Transverse colon (tissue), 4 donors: ENCODE data around the gene WWP2. TPM values are rescaled to one million over a fixed set of nuclear protein-coding genes. Genes with fewer than 3 reads are reported as not detected.

ENCODE experiments used
- DNase-seq: peaks from one replicate; pipeline ENCODE4 v3.0.0-alpha.2; 2019
- H3K27ac ChIP-seq, 4 donors: fragments of 200-600 bp; sonication (generic); 2 replicates each; pipeline ENCODE4 v1.5.1; 2016 to 2018; ENCODE audit warnings: inconsistent platforms in 4 of 4
- H3K27me3 ChIP-seq: fragments of 200-600 bp; sonication (generic); 2 replicates; pipeline ENCODE4 v1.5.1; 2017; ENCODE audit warnings: inconsistent platforms
- H3K36me3 ChIP-seq, 4 donors: fragments of 200-600 bp; sonication (generic); 2 replicates each; pipeline ENCODE4 v1.5.1; 2017 to 2019; ENCODE audit warnings: inconsistent platforms in 4 of 4
- H3K4me1 ChIP-seq, 4 donors: fragments of 200-600 bp; sonication (generic); 2 replicates each; pipeline ENCODE4 v1.5.1; 2017 to 2020; ENCODE audit warnings: inconsistent platforms in 4 of 4
- H3K4me3 ChIP-seq, 4 donors: fragments of 200-600 bp; sonication (generic); 1 replicate in 1 of 4; 2 replicates in 3 of 4; pipeline versions ENCODE4 v1.5.1 to v1.6.1; 2017 to 2019; ENCODE audit warnings: inconsistent platforms in 4 of 4
- H3K9me3 ChIP-seq, 2 donors: fragments of 200-600 bp; sonication (generic); 2 replicates each; pipeline ENCODE4 v1.5.1; 2017 to 2019; ENCODE audit warnings: inconsistent platforms in 2 of 2
- EP300 ChIP-seq: sonication (generic); formaldehyde crosslinking; IDR thresholded peaks from one replicate; pipeline ENCODE4 v1.6.1; 2017; ENCODE audit warnings: antibody characterized with exemption, low read depth
- POLR2A ChIP-seq: fragments of 450-650 bp; IDR thresholded peaks from one replicate; pipeline ENCODE4 v1.6.1; 2016; ENCODE audit warnings: antibody characterized with exemption, mild to moderate bottlenecking, moderate library complexity
- POLR2AphosphoS5 ChIP-seq, 3 donors: sonication (generic); formaldehyde crosslinking; IDR thresholded peaks; one replicate each; pipeline ENCODE4 v1.6.1; 2016; ENCODE audit warnings: antibody characterized with exemption in 3 of 3
- WGBS, 2 donors: methylation state at CpG; one replicate each; pipeline ENCODE4 v1.1.5; 2018; ENCODE audit warnings: low coverage in 1 of 2; 5-methylcytosine and 5-hydroxymethylcytosine counted together
- in situ Hi-C, 4 donors: fragments of 200-750 bp; cut with MboI; loops; one replicate each; pipeline versions ENCODE4 v1.15.0 to v1.15.1; 2017; ENCODE audit warnings: low sequenced_read_pairs in 3 of 4, low pct_ligation_motif_present in 1 of 4, low pct_unique_long_range_greater_than_20kb in 1 of 4
- intact Hi-C: fragments of 100-400 bp; cut with DNase I; formaldehyde crosslinking; loops from one replicate; pipeline ENCODE4 v1.15.1; 2023; ENCODE audit warnings: low total_unique reads
- total RNA-seq, 4 donors: library from RNA; depleted of rRNA; stranded (reverse); fragments of >200 nt; gene quantifications; one replicate each; pipeline ENCODE4 v1.1.0, GENCODE V29; 2016
- TF ChIP-seq, protein P1 (sequence below), 5 experiments: fragments of 200-600 bp in 3 of 5; fragments of 450-650 bp in 2 of 5; sonication (generic) in 3 of 5; IDR thresholded peaks; 1 replicate in 2 of 5; 2 replicates in 3 of 5; pipeline ENCODE4 v1.5.1; 2016 to 2017; ENCODE audit warnings: antibody characterized with exemption in 5 of 5, inconsistent platforms in 3 of 5, mild to moderate bottlenecking in 2 of 5, moderate library complexity in 1 of 5

Gene WWP2
- total RNA-seq, 4 donors from 2014 or later, result 66.8 to 157 (median 73.7) TPM

DNA sequence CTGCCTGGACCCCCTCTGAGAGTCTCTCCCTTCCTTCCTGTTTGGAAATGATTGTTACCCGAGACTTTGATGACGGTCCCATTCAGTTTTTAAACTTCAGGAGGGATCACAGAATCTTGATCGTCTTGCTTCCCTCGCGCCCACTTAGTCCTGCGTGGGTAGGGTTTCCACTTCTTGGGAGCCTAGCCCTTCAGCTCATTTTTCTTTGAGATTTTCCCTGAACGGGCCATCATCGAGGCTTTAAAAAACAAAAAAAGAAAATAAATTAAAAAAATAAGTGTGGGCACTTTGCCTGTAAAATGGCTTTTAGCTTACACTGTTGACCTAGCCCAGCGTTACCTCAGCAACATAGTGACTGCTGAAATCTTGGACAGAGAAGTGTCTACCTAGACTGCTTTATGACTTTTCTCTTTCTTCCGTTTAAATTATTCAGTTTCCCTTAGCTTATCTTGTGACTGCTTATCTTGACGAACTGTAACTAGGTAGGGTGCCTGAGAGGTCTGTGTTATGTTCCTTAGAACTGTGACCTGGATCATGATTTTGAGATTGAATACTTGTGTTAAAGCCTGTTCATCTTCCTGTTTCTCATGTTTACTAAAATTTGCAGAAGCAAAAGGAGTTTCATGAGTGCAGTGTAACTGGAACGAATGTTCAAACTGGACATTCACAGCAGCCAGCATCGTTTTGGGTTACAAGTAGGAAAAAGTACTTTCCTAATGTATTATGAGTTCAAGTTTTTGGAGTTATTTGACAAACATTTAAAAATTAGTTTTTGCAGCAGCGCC lies 874 bp downstream of the WWP2 start:
- DNase-seq, result peak; percentile 30
- Histone ChIP-seq H3K9me3 (no peaks in the 10 kb centered on the region), H3K4me1 (peaks cover 0 to 33% (median 16%) of the 10 kb centered on the region in 4 donors), H3K4me3 (peak overlapping the region; percentile 68 to 99 (median 90)), H3K27ac (peak overlapping the region; percentile 89 to 99 (median 96)), H3K36me3 (no peaks in the 10 kb centered on the region), H3K27me3 (no peaks in the 10 kb centered on the region)
- in situ Hi-C loops, result no loop called here
- TF ChIP-seq POLR2AphosphoS5 (IDR thresholded peaks at IDR 0.05) (peak; percentile 39 to 59 (median 44)), EP300 (no peak)
- WGBS, 2 donors, result 6 to 7% methylated on average over 14 of the region's 14 CpGs
- intact Hi-C loops, result no loop called here

DNA sequence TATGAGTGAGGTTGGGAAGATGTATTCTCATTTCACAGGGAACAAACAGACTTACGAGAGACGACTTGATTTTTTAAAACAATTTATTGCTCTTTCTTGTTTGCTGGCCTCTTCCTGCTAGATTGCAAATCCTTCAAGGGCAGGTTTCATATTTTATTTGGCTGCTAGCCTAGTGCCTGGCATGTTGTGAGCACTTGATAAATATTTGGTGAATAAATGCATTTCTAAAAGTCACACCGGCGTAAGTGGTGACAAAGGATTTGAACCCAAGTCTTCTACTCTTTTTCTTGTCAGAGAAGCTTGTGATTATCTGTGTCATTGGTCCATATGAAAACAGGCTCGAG lies 1.4 kb downstream of the WWP2 start:
- 33 to 57% methylated on average over 2 to 5 of the region's 5 CpGs for WGBS, 2 donors
- intact Hi-C loops, result no loop called here
- H3K4me3 ChIP-seq, result peak overlapping the region in 3 of 4 donors; percentile 86 to 99 (median 93)
- H3K27ac ChIP-seq, result peak overlapping the region; percentile 89 to 99 (median 96)
- no peaks in the 10 kb centered on the region for H3K9me3 ChIP-seq
- no peaks in the 10 kb centered on the region for H3K36me3 ChIP-seq
- peaks cover 0 to 33% (median 16%) of the 10 kb centered on the region in 4 donors for H3K4me1 ChIP-seq
- TF ChIP-seq POLR2AphosphoS5 (IDR thresholded peaks at IDR 0.05) (no peak), POLR2A (no peak), EP300 (no peak)
- TF ChIP-seq, protein P1, sequence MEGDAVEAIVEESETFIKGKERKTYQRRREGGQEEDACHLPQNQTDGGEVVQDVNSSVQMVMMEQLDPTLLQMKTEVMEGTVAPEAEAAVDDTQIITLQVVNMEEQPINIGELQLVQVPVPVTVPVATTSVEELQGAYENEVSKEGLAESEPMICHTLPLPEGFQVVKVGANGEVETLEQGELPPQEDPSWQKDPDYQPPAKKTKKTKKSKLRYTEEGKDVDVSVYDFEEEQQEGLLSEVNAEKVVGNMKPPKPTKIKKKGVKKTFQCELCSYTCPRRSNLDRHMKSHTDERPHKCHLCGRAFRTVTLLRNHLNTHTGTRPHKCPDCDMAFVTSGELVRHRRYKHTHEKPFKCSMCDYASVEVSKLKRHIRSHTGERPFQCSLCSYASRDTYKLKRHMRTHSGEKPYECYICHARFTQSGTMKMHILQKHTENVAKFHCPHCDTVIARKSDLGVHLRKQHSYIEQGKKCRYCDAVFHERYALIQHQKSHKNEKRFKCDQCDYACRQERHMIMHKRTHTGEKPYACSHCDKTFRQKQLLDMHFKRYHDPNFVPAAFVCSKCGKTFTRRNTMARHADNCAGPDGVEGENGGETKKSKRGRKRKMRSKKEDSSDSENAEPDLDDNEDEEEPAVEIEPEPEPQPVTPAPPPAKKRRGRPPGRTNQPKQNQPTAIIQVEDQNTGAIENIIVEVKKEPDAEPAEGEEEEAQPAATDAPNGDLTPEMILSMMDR (IDR thresholded peaks at IDR 0.05), result no peak
- no peaks in the 10 kb centered on the region for H3K27me3 ChIP-seq
- DNase-seq, result no peak
- in situ Hi-C loops, result no loop called here

DNA sequence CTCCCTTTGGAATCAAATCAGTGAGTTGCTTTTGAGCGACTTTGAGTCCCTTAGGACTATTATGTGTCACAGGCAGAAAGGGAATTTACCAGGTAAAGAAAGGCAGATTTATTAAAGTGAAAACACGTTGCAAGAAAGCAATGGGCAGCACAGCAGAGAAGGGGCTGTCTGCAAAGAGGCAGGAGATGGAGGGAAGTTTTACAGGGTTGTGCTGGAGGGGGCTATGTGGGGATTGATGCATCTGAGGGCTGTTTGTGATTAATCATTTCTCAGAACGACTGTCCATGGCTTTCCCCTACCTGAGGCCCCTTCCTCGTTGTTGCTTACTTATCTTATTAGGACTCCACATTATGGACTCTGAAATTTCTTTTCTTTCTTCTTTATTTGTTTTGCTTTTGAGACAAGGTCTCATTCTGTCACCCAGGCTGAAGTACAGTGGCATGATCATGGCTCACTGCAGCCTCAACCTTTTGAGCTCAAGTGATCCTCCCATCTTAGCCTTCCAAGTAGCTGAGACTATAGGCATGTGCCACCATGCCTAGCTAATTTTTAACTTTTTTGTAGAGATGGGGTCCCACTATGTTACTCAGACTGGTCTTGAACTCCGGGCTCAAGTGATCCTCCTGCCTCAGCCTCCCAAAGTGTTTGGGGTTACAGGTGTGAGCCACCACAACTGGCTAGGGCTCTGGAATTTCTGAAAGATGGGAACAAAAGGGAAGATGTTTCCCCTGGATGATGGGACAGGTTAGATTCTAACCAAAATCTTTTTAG lies 5.5 kb downstream of the WWP2 start:
- no peak for DNase-seq
- H3K4me1 ChIP-seq, result peaks cover 0 to 41% (median 12%) of the 10 kb centered on the region in 4 donors
- in situ Hi-C loops, result no loop called here

DNA sequence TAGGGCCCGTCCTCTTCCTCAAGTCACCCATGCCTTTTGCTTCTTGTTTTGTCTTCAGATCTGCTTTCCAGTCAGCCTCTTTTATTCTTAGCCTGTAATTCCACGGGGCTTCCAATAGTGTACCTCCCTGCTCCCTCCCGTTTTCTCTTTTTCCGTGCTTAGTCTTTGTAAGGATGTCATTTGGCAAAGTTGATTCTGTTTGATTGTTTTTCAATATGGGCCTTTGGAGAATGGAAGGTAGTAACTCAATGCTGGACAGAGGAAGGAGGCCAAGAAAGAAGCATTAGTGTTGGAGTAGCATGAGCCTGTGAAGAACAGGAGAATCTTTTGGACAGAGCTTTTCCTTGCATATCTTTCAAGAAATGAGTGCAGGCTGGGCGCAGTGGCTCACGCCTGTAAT lies 6.5 kb downstream of the WWP2 start:
- intact Hi-C loops, result no loop called here
- in situ Hi-C loops, result no loop called here
- Histone ChIP-seq H3K27ac (no peak overlapping the region), H3K36me3 (no peaks in the 10 kb centered on the region), H3K4me1 (peaks cover 0 to 43% (median 10%) of the 10 kb centered on the region in 4 donors), H3K4me3 (no peak overlapping the region), H3K27me3 (no peaks in the 10 kb centered on the region), H3K9me3 (no peaks in the 10 kb centered on the region)
- WGBS, 2 donors, result 91 to 93% methylated on average over 6 of the region's 6 CpGs
- TF ChIP-seq POLR2A, result no peak
- no peak for TF ChIP-seq EP300
- TF ChIP-seq, protein P1 (IDR thresholded peaks at IDR 0.05), result no peak
- TF ChIP-seq POLR2AphosphoS5 (IDR thresholded peaks at IDR 0.05), result no peak
- DNase-seq, result no peak

More for the DNA sequence above, 5.5 kb downstream of the WWP2 start:
- H3K9me3 ChIP-seq, result no peaks in the 10 kb centered on the region
- intact Hi-C loops, result no loop called here
- no peak overlapping the region for H3K27ac ChIP-seq
- 57 to 61% methylated on average over 4 to 5 of the region's 5 CpGs for WGBS, 2 donors
- H3K27me3 ChIP-seq, result no peaks in the 10 kb centered on the region
- H3K36me3 ChIP-seq, result no peaks in the 10 kb centered on the region
- no peak for TF ChIP-seq POLR2AphosphoS5 (IDR thresholded peaks at IDR 0.05)
- no peak for TF ChIP-seq EP300
- no peak for TF ChIP-seq POLR2A
- TF ChIP-seq, protein P1 (IDR thresholded peaks at IDR 0.05), result no peak
- no peak overlapping the region for H3K4me3 ChIP-seq
